ENCODE results near the gene ADAM10. TPM values are rescaled to one million over a fixed set of nuclear protein-coding genes. Genes with fewer than 3 reads are reported as not detected.
A peak's percentile ranks its signal among the peaks of the same experiment; 100 is the strongest.

Gene ADAM10
- total and polyA plus RNA-seq, 8 donors = 6.1 to 96.2 (median 32.2) TPM

DNA sequence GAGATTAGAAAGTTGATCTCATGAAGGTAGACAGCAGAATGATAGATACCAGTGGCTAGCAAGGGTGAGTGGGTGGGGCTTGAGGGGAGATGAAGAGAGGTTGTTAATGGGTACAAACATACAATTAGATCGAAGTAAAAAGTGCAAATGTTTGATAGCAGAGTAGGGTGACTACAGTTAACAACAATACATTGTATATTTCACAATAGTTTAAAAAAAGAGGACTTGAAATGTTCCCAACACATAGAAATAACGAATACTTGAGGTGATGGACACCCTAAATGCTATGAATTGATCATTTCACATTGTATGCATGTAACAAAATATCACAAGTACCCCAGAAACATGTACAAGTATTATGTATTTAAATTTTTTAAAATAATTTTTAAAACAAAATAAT, 47.3 kb downstream of the ADAM10 start:
- DNase-seq = no peak
- no peaks in the 10 kb centered on the region for H3K27me3 ChIP-seq
- no peaks in the 10 kb centered on the region for H3K4me1 ChIP-seq
- TF ChIP-seq, protein P1, sequence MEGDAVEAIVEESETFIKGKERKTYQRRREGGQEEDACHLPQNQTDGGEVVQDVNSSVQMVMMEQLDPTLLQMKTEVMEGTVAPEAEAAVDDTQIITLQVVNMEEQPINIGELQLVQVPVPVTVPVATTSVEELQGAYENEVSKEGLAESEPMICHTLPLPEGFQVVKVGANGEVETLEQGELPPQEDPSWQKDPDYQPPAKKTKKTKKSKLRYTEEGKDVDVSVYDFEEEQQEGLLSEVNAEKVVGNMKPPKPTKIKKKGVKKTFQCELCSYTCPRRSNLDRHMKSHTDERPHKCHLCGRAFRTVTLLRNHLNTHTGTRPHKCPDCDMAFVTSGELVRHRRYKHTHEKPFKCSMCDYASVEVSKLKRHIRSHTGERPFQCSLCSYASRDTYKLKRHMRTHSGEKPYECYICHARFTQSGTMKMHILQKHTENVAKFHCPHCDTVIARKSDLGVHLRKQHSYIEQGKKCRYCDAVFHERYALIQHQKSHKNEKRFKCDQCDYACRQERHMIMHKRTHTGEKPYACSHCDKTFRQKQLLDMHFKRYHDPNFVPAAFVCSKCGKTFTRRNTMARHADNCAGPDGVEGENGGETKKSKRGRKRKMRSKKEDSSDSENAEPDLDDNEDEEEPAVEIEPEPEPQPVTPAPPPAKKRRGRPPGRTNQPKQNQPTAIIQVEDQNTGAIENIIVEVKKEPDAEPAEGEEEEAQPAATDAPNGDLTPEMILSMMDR (IDR thresholded peaks at IDR 0.05) = no peak
- intact Hi-C loops (cut with DNase I) = no loop called here
- no peak for FAIRE-seq
- H3K27ac ChIP-seq = no peak overlapping the region
- H3K36me3 ChIP-seq = no peaks in the 10 kb centered on the region
- 80 to 90% methylated on average over 2 of the region's 2 CpGs for WGBS, 2 donors
- H3K4me3 ChIP-seq = no peak overlapping the region
- no peak for ATAC-seq
- H3K9me3 ChIP-seq = no peaks in the 10 kb centered on the region

DNA sequence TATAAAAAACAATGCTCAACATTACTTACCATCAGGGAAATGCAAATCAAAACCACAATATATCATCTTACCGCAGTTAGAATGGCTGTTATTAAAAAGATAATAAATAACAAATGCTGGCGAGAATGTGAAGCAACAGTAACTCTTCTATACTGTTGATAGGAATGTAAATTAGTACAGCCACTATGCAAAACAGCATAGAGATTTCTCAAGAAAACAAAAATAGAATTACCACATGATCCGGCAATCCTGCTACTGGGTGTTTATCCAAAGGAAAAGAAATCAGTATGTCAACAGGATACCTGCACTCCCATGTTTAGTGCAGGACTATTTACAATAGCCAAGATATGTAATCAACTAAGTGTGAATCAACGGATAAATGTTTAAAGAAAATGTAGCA, 48.1 kb downstream of the ADAM10 start:
- no peaks in the 10 kb centered on the region for H3K9me3 ChIP-seq
- no peaks in the 10 kb centered on the region for H3K4me1 ChIP-seq
- DNase-seq (no peak), FAIRE-seq (no peak), ATAC-seq (no peak)
- TF ChIP-seq, protein P1 (IDR thresholded peaks at IDR 0.05) = no peak
- intact Hi-C loops (cut with DNase I) = no loop called here
- H3K27ac ChIP-seq = no peak overlapping the region
- no peak overlapping the region for H3K4me3 ChIP-seq
- no peaks in the 10 kb centered on the region for H3K27me3 ChIP-seq
- no peaks in the 10 kb centered on the region for H3K36me3 ChIP-seq
- 89% methylated on average over 4 of the region's 4 CpGs for WGBS, 2 donors

DNA sequence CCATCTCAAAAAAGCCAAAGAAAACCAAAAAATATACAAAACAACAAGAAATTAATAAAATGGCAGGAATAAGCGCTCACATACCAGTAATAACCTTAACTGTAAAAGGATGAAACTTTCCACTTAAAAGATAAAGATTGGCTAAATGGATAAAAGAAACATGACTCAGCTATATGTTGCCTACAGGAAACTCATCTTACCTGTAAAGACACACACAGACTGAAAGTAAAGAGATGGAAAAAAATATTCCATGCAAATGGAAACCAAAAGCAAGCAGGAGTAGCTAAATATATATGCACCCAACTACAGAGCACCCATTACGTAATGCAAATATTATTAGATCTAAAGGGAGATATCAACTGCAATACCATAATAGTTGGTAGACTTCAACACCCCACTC, 49.7 kb downstream of the ADAM10 start:
- H3K9me3 ChIP-seq = no peaks in the 10 kb centered on the region
- H3K4me1 ChIP-seq = no peaks in the 10 kb centered on the region
- H3K4me3 ChIP-seq = no peak overlapping the region
- DNase-seq (no peak), FAIRE-seq (no peak), ATAC-seq (no peak)
- 97 to 98% methylated on average over 2 of the region's 2 CpGs for whole genome bisulfite sequencing, 2 donors
- H3K27me3 ChIP-seq = no peaks in the 10 kb centered on the region
- no peak overlapping the region for H3K27ac ChIP-seq
- no peaks in the 10 kb centered on the region for H3K36me3 ChIP-seq
- intact Hi-C loops (cut with DNase I) = no loop called here
- TF ChIP-seq, protein P1 (IDR thresholded peaks at IDR 0.05) = no peak

DNA sequence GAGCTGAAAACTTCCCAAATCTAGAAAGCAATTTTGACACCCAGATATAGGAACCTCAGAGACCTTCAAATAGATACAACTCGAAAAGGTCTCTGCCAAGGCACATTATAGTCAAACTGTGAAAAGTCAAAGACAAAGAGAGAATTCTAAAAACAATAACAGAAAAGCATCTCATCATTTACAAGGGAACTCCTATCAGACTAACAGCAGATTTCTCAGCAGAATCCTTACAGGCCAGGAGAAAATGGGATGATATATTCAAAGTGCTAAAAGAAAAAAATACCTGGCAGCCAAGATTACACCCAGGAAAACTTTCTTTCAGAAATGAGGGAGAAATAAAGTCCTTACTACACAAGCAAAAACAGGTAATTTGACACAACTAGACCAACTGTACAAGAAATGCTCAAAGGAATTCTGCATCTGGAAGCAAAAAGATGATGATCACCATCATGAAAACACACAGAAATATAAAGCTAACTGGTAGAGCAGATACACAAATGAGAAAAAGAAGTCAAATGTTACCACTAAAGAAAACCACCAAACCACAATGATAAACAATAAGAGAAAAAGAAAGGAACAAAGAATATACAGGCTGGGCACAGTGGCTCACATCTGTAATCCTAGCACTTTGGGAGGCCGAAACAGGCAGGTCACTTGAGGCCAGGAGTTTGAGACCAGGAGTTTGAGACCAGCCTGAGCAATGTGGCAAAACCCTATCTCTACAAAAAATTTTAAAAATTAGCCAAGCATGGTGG, 50.4 kb downstream of the ADAM10 start:
- Histone ChIP-seq H3K27ac (no peak overlapping the region), H3K27me3 (no peaks in the 10 kb centered on the region), H3K9me3 (no peaks in the 10 kb centered on the region), H3K36me3 (no peaks in the 10 kb centered on the region), H3K4me1 (no peaks in the 10 kb centered on the region), H3K4me3 (no peak overlapping the region)
- TF ChIP-seq, protein P1 (IDR thresholded peaks at IDR 0.05) = no peak
- ATAC-seq = no peak
- FAIRE-seq = no peak
- 97 to 100% methylated on average over 2 of the region's 2 CpGs for WGBS, 2 donors
- DNase-seq = no peak
- intact Hi-C loops (cut with DNase I) = no loop called here

GRCh38 chr15:58697220-58697619, 52.3 kb downstream of the ADAM10 start:
- no peaks in the 10 kb centered on the region for H3K4me1 ChIP-seq
- DNase-seq (peak in 1 of 6 donors; percentile 33), FAIRE-seq (no peak), ATAC-seq (no peak)
- 97 to 100% methylated on average over 2 of the region's 2 CpGs for WGBS, 2 donors
- intact Hi-C loops (cut with DNase I) = no loop called here
- H3K27me3 ChIP-seq = no peaks in the 10 kb centered on the region
- H3K4me3 ChIP-seq = no peak overlapping the region
- no peak overlapping the region for H3K27ac ChIP-seq
- TF ChIP-seq, protein P1 (IDR thresholded peaks at IDR 0.05) = no peak
- no peaks in the 10 kb centered on the region for H3K9me3 ChIP-seq
- H3K36me3 ChIP-seq = no peaks in the 10 kb centered on the region

Data from pancreas (tissue), 10 donors.